HG03520 (cell line): ENCODE results near the gene MGAT5B.

Source experiments
- ATAC-seq: cut with Tn5 transposase; IDR thresholded peaks from one replicate; pipeline ENCODE4 v1.9.1; 2021; ENCODE audit warnings: mild to moderate bottlenecking, moderate library complexity; ENCODE audit not compliant: unreplicated experiment

Gene MGAT5B

DNA sequence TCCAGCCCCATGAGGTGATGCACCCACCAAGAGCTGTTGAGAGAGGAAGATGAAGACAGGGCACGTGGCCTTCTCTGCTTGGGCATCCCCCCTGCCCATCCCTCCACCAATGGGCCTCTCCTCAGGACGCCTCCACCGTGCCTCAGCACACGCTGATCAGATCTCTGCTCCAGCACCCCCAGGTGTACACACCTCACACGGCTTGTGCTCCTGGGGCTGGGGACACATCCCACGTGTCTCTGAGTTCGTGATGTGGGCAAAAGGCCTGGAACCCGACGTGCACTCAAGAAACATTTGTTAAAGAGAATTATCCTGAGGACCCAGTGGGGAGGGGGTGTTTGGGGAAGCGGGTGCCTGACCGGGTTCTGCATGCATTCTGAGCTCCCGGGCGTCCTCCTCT lies 55.3 kb downstream of the MGAT5B start:
- no peak for ATAC-seq

DNA sequence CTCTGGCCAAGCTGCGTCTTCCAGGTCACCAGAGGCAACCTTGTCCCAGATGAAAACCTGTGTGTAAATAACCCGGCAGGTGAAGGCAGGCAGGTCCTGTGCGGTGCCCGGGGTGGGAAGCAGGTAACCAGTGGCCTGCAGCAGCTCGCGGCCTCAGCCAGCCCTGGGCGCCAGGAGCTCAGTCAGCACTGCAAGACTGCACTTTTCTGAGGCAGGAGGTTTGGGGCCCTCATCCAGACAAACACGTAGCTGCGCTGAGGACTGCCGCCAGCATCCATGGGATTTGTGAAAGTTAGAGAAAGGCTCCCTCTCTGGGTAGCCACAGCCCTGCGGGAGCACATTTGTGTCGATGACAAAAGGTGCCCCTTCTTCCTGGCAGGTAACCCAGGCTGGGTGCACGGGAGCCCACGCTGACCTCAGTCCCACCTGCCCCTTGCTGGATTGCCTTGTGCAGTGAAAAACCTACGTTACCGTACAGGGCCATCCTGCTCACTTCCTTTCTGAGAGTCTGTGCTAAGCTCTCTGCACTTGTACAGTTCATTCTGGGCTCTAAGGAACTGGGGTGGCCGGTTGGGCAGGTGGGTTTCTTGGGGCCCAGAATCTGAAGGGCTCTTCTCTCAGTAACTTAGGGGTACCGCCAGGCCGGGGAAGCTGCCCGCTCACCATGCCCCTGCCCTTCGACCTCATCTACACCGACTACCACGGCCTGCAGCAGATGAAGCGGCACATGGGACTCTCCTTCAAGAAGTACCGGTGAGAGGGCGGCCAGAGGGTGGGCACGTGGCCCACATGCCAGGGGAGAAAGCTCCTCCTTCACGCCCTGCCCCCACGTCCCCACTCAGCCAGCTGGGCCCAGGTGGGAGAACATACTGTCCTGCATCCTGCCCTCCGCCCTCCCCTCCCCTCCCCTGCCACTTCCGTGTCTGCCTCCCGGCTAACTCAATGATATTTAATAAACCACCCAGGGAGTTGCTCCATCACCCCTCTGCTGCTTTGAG lies 56.4 kb downstream of the MGAT5B start:
- no peak for ATAC-seq

DNA sequence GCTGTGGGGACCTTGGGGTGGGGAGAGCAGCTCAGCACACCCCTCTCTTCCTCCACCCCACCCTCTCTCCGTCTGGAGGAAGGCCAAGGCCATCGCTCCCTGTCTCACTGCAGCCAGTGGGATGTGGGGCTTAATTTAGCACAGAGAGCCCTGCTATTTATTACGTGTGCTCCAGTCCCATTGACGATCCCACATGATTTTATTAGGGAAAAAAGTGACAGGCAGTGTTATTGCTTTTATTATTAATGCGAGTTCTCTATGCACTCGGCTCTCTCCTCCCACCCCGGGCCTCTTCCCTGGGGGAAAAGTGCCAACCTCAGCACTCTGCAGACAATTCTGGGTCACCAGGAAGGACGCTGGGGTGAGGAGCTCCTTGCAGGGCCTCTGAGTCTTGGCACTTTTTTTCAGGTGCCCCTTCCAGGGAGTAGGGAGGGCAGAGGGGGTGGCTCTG lies 57.3 kb downstream of the MGAT5B start:
- no peak for ATAC-seq

DNA sequence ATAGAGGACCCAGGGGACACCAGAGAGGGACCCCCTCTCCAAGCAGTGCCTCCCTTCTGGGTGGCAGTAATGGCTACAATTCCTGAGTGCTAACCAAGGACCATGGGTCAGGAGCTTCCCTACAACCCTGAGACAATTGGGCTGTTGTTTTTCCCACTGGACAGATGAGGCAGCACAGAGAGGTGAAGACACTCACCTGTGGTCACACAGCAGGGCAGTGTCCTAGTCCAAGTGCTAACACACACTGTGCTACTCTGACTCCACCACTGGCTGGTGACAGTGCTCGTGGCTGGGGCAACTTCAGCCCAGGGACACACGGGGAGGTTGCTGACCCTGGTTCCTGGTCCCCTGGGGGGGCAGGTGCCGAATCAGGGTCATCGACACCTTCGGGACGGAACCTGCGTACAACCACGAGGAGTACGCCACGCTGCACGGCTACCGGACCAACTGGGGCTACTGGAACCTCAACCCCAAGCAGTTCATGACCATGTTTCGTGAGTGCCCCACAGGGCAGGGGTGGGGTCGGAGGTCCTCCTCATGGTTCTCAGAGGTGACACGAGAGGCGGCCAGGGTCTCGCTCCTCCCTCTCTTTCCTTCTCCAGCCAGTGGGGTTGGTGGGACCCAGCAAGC lies 58.1 kb downstream of the MGAT5B start:
- no peak for ATAC-seq

DNA sequence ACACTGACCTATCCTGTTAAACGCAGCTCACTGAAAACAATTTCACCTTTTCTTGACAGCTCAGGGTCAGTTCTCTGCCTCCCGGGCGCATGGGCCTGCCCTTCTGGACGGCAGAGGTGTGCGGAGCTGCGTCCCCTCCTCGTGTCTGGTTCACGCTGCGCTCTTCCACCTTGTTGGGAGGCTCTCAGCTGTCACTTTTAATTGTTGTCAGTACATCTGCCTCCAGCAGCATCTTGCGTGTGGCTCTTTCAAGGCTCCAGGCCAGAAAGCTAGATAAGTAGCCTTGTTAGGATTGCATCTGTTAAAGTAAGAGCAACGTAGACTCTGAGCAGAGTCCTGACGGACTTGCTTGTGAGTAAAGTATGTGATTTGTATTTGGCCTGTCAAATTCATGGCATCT lies 59.4 kb downstream of the MGAT5B start:
- no peak for ATAC-seq

DNA sequence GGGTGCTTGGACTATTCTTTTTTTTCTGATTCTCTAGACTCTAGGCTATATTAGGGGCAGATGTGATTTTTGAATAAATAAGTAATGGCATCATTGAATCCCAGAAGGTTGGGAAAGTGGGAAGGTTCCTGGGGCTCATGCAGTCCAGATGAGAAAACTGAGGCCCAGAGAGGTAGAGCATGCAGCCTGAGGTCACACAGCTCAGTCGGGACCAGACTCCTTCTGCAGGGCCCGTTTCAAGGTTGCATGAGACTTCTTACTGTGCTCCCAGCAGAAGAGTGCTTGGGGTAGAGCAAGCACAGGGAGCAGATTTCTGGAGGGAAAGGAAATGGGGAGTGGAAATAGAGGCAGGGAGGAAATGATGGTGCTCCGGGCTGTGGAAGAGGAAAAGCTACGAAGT lies 59.8 kb downstream of the MGAT5B start:
- no peak for ATAC-seq

DNA sequence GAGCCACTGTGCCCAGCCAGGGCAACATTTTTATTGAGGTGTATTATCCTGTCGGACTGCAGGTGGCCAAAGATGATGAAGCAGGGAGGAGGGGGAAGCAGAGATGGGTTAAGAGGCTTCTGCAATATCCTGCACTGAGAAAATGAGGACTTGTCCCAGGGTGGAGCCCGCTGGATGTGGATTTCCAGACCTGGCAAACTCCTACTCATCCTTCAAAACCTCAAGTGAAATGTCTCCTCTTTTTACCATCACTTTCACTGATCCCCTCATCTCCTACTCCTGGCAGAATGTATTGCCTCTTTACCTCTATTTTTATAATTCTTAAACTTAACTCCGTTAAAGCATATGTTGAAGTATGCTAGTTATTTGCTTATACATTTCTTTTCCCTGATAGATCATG lies 60.9 kb downstream of the MGAT5B start:
- ATAC-seq, result no peak

DNA sequence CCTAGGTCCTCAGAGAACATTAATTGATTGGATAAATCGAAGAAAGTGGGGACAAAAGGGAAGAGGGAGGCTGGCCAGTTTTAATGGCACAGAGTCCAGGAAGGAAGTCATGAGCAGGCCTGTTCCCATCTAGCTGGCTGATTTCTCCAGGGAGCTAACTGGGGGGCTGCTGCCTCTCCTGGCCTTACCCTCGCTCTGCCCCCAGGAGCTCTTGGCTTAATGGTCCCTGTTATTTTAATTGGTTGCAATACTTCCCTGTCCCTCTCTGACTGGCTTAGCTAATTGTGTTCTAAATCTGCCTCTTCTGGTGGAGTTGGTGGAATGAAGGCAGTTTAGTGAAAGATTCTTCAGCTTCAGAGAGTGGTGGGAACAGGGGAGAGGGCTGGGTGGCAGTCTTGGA lies 61.4 kb downstream of the MGAT5B start:
- ATAC-seq, result no peak

DNA sequence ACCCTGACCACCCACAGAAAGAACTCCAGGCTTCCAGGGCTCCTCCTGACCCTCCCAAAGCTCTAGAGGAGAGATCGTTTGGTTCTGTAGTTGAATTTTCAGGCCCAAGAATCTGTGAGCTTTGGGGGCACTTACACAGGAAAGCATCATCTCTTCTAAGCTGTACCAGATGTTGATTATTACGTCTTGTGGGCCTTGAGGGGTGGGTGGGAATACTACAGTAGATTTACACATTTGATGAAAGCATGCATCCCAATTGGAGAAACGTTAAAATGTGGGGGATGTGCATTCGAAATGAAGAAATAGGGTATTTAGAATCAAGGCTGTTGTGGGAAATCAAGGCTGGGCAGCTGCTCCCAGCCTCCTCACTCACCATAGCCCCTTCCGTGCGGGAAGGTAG lies 61.9 kb downstream of the MGAT5B start:
- ATAC-seq, result no peak

DNA sequence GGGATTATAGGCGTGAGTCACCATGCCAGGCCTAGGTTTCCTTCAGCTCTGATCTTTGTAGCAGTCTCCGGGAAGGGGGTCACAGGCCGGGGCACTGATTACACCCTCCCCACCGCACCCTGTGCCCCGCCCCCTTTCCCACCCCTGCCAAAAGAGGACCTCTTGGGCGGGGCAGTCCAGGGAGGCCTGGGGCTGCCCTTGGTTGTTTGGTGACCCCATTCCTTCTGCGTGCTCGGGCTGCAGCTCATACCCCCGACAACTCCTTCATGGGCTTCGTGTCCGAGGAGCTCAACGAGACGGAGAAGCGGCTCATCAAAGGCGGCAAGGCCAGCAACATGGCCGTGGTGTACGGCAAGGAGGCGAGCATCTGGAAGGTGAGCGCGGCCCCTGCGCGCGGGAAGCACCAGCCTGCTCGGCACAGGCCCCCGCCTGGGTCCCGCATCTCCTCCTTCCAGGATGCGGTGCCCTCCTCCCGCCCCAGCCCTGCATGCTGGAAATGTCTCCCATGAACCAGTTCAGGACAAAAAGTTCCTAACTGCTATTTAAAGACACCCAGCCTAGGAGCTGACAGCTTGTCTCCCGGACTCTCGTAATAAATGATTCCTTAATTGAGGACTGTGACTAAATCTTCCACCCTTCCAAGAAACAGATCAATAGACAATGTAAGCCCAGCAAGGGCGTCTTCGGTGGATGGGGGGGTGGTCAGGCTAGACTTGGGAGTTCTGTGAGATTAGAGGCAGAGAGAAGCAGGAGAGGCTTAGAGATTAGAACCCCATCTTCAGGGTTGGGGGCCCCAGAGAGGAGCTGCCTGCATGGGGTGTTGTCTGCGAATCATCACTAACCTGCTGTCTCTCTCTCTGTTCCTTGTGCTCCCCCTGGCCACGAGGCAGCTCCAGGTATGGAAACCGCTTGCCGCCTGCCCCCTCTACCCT lies 64.5 kb downstream of the MGAT5B start:
- no peak for ATAC-seq

DNA sequence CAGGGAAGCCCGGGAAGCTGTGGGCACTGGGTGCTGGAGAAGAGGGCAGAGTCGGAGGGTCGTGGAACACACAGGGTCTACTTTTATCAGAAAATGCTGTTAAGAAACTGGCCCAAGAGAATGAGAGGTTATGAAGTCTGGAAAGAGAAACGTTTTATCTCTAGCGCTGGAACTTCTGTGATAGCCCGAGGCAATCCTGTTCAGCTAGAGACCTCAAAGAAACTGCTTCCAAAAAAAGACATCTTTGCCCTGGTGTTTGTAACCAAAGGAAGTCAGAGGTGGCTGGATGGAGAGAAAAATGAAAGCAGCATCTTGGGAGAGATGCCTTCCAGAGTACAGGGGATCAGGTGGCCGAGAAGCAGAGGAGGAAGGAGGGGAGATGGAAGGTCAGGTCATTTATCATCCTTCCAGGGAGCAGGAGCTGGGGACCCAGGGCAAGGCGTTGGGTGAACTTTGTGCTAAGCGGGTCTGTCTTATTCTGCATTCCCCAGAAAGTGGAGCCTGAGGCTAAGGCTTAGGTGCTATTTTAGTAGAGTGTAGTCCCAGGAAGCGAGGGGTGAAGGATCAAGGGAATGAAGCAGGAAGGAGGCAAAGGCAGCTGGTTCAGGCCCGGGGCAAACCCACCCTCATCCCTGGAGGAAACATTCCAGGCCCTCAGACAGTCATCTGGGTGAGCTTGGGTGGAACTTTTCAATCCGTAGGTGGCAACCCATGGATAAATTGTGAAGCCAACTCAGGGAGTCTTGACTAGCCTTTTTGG lies 66.5 kb downstream of the MGAT5B start:
- ATAC-seq, result no peak

DNA sequence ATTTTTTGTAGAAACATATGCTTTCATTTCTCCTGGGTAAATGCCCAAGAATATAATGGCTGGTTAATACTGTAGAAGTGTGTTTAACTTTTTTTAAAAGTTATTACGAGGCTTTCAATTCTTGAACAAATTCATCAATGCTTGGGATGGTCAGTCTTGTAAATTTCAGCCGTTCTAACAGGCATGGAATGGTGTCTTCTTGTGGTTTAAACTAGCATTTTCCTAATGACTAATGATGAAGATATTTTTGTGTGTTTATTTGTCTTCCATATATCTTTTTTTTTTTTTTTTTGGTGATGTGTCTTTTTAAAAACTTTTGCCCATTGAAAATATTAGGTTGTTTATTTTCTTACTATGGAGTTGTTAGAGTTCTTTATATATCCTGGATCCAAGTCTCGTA lies 67.1 kb downstream of the MGAT5B start:
- ATAC-seq, result no peak

DNA sequence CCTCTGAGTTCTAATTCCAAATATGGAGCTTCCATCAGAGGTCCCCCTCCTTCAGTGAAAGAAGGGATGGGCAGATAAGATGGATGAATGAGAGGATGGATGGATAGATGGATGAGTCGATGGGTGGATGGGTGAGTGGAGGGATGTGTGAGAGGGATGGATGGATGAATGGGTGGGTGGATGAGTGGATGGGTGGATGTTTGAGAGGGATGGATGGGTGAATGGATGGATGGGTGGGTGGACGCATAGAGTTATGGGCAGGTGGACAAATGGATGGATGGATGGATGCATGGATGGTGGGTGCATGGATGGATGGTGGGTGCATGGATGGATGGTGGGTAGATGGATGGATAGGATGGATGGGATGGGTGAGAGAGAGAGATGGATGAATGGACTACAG lies 69.0 kb downstream of the MGAT5B start:
- no peak for ATAC-seq

DNA sequence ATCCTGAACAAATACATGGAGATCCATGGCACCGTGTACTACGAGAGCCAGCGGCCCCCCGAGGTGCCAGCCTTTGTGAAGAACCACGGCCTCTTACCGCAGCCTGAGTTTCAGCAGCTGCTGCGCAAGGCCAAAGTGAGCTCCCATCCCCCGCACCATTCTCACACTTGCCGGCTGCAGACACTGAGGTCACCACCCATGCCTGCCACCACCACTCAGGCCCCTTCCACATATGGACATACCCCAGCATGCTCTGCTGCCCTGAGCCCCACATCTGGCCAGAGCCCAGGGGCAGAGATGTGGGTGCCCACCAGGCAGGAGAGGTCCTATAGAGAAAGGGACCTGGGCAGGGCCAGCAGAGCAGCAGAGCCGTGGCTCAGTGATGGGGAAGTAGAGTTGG lies 69.8 kb downstream of the MGAT5B start:
- no peak for ATAC-seq

DNA sequence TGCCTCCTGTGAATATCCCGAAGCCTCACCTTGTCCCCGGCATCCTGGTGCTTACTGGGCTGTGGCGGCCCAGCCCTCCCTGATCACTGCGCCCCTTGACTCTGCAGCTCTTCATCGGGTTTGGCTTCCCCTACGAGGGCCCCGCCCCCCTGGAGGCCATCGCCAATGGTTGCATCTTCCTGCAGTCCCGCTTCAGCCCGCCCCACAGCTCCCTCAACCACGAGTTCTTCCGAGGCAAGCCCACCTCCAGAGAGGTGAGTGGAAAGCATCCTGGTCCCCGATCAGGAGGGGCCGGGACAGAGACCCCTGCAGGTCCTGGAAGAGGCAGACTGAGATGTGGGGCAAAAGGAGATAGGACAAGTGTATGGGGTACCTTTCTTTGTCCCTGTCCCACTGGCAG lies 72.1 kb downstream of the MGAT5B start:
- ATAC-seq, result no peak

DNA sequence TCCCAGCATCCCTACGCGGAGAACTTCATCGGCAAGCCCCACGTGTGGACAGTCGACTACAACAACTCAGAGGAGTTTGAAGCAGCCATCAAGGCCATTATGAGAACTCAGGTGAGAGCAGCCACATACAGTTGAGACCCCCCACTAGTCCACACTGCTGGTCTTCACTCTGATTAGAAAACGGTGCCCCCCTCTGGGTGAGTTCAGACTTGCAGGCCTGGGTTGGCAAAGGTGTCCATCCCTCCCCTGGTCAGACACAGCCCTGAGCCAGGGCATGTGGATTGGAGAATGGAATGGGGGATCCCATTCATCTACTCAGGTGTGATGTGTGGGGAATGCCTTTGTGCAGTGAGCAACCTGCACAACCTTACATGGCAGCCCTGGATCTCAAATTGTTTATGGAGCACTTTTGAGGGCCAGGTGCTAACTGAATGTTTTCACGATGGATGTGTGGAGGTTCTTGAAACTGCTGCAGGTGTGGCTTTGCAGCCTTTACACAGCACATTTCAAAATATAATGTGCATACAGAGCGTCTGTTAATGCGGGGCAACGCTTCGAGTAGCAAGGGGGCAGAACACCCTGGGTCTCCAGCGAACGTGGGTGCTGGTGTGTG lies 72.6 kb downstream of the MGAT5B start:
- no peak for ATAC-seq

DNA sequence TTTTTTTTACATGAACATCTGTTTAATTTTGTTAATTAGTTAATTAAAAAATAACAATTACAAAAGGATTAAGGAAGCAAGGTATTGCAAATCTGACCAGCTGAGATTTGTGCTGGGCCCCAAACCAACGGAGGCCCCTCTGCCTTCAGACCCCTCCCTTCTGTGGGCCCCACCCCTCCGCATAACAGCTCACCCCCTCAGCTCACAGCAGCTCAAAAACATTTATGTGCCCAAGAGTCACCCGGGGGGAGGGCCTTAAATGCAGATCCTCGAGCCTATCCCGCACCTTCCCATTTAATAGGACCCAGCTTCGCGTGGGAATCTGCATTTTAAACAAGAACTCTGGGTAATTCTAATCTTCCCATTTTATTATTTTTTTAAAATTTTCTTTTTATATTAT lies 75.0 kb downstream of the MGAT5B start:
- ATAC-seq, result no peak

DNA sequence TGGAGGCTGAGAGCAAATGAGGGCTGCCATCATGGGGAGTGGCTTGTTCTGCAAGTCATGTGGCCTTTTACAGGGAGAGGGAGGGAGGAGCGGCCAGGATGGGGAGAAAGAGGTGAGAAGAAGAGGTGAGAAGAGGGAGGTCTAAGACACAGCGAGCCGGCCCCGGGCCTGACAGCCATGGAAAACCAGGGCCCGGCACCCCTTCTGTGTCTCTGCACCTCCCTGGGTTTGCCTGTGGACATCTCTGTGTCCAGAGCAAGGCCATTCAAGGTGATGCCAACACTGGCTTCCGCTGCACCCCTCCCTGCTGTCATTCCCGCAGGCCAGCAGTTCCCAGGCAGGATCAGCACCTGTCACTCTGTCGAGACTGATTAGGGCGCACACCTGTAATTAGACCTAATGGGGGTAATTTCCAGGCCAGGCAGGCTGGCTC lies 75.6 kb downstream of the MGAT5B start:
- ATAC-seq, result no peak

DNA sequence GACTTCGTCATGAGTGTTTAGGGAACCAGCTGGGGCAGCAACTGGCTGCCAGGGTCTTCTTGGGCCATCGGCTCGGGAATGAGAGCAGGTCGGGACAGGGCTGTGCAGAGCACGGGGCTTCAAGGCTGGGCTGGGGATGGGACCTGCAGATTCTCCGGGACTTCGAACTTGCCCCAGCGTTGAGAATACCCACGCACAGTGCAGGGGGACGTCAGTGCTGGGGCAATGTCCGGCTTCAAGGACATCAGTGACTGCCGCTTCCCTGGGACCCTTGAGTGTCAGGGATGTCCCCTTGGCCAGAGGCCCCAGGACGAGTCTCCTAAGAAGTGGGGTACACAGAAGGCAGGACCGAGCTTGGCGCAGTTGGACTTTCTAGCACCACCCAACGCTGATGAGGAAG lies 76.3 kb downstream of the MGAT5B start:
- no peak for ATAC-seq
